HepG2 (cell line): Measurements from ENCODE around the gene ADAMTS13. TPM values are rescaled to one million over a fixed set of nuclear protein-coding genes. Genes with fewer than 3 reads are reported as not detected.
A peak's percentile ranks its signal among the peaks of the same experiment; 100 is the strongest.

Experiments
- AGO2 ChIP-seq: fragments of 200-400 bp; formaldehyde crosslinking; optimal IDR thresholded peaks from 2 replicates; pipeline ENCODE3; 2017; ENCODE audit warnings: mild to moderate bottlenecking, low read depth, low read length, moderate library complexity
- ARHGAP35 ChIP-seq: sonication (generic); formaldehyde crosslinking; IDR thresholded peaks from 2 replicates; pipeline ENCODE4 v1.9.0; 2022; ENCODE audit warnings: mild to moderate bottlenecking, inconsistent platforms, moderate library complexity, missing genetic modification reagents, borderline replicate concordance
- ATF3 ChIP-seq: sonication (generic); formaldehyde crosslinking; IDR thresholded peaks from 2 replicates; pipeline ENCODE4 v1.4.0; 2020; ENCODE audit warnings: missing genetic modification reagents
- BORCS8-MEF2B ChIP-seq: sonication (generic); formaldehyde crosslinking; IDR thresholded peaks from 2 replicates; pipeline ENCODE4 v1.8.0; 2022; ENCODE audit warnings: mild to moderate bottlenecking, missing genetic modification reagents
- CHD2 ChIP-seq: IDR thresholded peaks from 2 replicates; pipeline ENCODE4 v1.6.1; 2011; ENCODE audit warnings: low read depth, low read length, improper control_type of control experiment
- CSRNP2 ChIP-seq: sonication (generic); formaldehyde crosslinking; conservative IDR thresholded peaks from 2 replicates; pipeline ENCODE4 v1.8.0; 2022; ENCODE audit warnings: low read depth, missing genetic modification reagents
- DR1 ChIP-seq: sonication (generic); formaldehyde crosslinking; IDR thresholded peaks from 2 replicates; pipeline ENCODE4 v1.8.0; 2021; ENCODE audit warnings: mild to moderate bottlenecking, missing genetic modification reagents, inconsistent platforms
- HES4 ChIP-seq: sonication (generic); formaldehyde crosslinking; IDR thresholded peaks from 2 replicates; pipeline ENCODE4 v1.9.0; 2021; ENCODE audit warnings: mild to moderate bottlenecking, missing genetic modification reagents, borderline replicate concordance
- KDM2A ChIP-seq: sonication (generic); formaldehyde crosslinking; IDR thresholded peaks from 2 replicates; pipeline ENCODE4 v1.4.0; 2020; ENCODE audit warnings: low read depth, missing genetic modification reagents, borderline replicate concordance
- MAZ ChIP-seq, 2 experiments: sonication (generic) in 1 of 2; formaldehyde crosslinking in 1 of 2; IDR thresholded peaks; 2 replicates each; pipeline versions ENCODE4 v1.5.0 to v1.6.1; 2012 to 2020; ENCODE audit warnings: low read depth in 2 of 2, mild to moderate bottlenecking in 2 of 2, borderline replicate concordance in 1 of 2, improper control_type of control experiment in 1 of 2, low read length in 1 of 2, missing genetic modification reagents in 1 of 2, moderate library complexity in 1 of 2
- MLX ChIP-seq: IDR thresholded peaks from 2 replicates; pipeline ENCODE4 v1.6.1; 2016
- MYC ChIP-seq: sonication (generic); formaldehyde crosslinking; IDR thresholded peaks from 2 replicates; pipeline ENCODE4 v1.9.0; 2021; ENCODE audit warnings: missing genetic modification reagents, borderline replicate concordance
- PLSCR1 ChIP-seq: sonication (generic); formaldehyde crosslinking; IDR thresholded peaks from 2 replicates; pipeline ENCODE4 v1.5.0; 2020; ENCODE audit warnings: missing genetic modification reagents, mild to moderate bottlenecking, borderline replicate concordance
- SMAD3 ChIP-seq: sonication (generic); formaldehyde crosslinking; IDR thresholded peaks from 2 replicates; pipeline ENCODE4 v1.4.0; 2020; ENCODE audit warnings: missing genetic modification reagents
- SP4 ChIP-seq: sonication (generic); formaldehyde crosslinking; IDR thresholded peaks from 2 replicates; pipeline ENCODE4 v1.8.1; 2023; ENCODE audit warnings: mild to moderate bottlenecking, missing genetic modification reagents
- SUZ12 ChIP-seq: fragments of 150-350 bp; IDR thresholded peaks from 2 replicates; pipeline ENCODE4 v1.6.1; 2014; ENCODE audit warnings: low read depth, low read length
- TEF ChIP-seq: sonication (generic); formaldehyde crosslinking; IDR thresholded peaks from 2 replicates; pipeline ENCODE4 v1.5.0; 2020; ENCODE audit warnings: missing genetic modification reagents
- TOPORS ChIP-seq: sonication (generic); formaldehyde crosslinking; IDR thresholded peaks from 2 replicates; pipeline ENCODE4 v1.8.0; 2023; ENCODE audit warnings: mild to moderate bottlenecking, missing genetic modification reagents
- ZBTB21 ChIP-seq: sonication (generic); formaldehyde crosslinking; IDR thresholded peaks from 2 replicates; pipeline ENCODE4 v1.4.0; 2020; ENCODE audit warnings: missing genetic modification reagents
- ZNF451 ChIP-seq: sonication (generic); formaldehyde crosslinking; IDR thresholded peaks from 2 replicates; pipeline ENCODE4 v1.5.0; 2020; ENCODE audit warnings: mild to moderate bottlenecking, missing genetic modification reagents
- ZNF564 ChIP-seq: sonication (generic); formaldehyde crosslinking; IDR thresholded peaks from 2 replicates; pipeline ENCODE4 v1.8.1; 2023; ENCODE audit warnings: mild to moderate bottlenecking, missing genetic modification reagents
- ZNF619 ChIP-seq: sonication (generic); formaldehyde crosslinking; IDR thresholded peaks from 2 replicates; pipeline ENCODE4 v1.4.0; 2020; ENCODE audit warnings: mild to moderate bottlenecking, missing genetic modification reagents
- ZNF740 ChIP-seq: sonication (generic); formaldehyde crosslinking; IDR thresholded peaks from 2 replicates; pipeline ENCODE4 v1.4.0; 2020; ENCODE audit warnings: missing genetic modification reagents
- polyA plus RNA-seq, 8 experiments: library from polyadenylated mRNA; depleted of rRNA in 3 of 8; stranded (reverse) in 7 of 8; unstranded in 1 of 8; fragments of >200 nt; fragmentation: Illumina TruSeq in 4 of 8; extraction: Trizol in 4 of 8; gene quantifications; 2 replicates each; pipeline versions ENCODE4 v1.2.1 to v1.2.3, GENCODE V29; 2011 to 2016; ENCODE audit warnings: low read depth in 4 of 8, missing spikeins in 1 of 8, mixed read lengths in 1 of 8; ENCODE audit not compliant: insufficient read depth in 1 of 8
- total RNA-seq, 5 experiments: library from RNA; depleted of rRNA; stranded (reverse); fragments of >200 nt; fragmentation: Illumina TruSeq; extraction: Trizol; gene quantifications; 2 replicates each; pipeline ENCODE4 v1.2.3, GENCODE V29; 2016; ENCODE audit warnings: low read depth in 1 of 5

Gene ADAMTS13
- total and polyA plus RNA-seq, 2 of the 13 experiments (the other 11 are each of a cell fraction or from before 2014, with no cell fraction given): 0.91 to 4.5 TPM

- TF ChIP-seq DR1 (peak; percentile 51; the same call in 1 of the 2 replicates), KDM2A (CRISPR knock-in tag) (peak; percentile 29), ARHGAP35 (CRISPR knock-in tag) (0 out of 2 replicates have a peak, but pooled peaks have one; percentile 60), ZBTB21 (CRISPR knock-in tag) (0 out of 2 replicates have a peak, but pooled peaks have one; percentile 33), HES4 (CRISPR knock-in tag) (peak; percentile 23; the same call in 1 of the 2 replicates), SP4 (CRISPR knock-in tag) (peak; percentile 87), MYC (CRISPR knock-in tag) (no peak; the same call in 1 of the 2 replicates), SUZ12 (peak; percentile 50; the same call in 1 of the 2 replicates), ZNF619 (CRISPR knock-in tag) (no peak), CHD2 (no peak), TOPORS (CRISPR knock-in tag) (0 out of 2 replicates have a peak, but pooled peaks have one; percentile 20), ZNF740 (CRISPR knock-in tag) (0 out of 2 replicates have a peak, but pooled peaks have one; percentile 9), PLSCR1 (no peak), ATF3 (CRISPR knock-in tag) (no peak), MLX (CRISPR knock-in tag) (0 out of 2 replicates have a peak, but pooled peaks have one; percentile 39), TEF (CRISPR knock-in tag) (0 out of 2 replicates have a peak, but pooled peaks have one; percentile 34), CSRNP2 (no peak), AGO2 (peak; percentile 50), BORCS8-MEF2B (0 out of 2 replicates have a peak, but pooled peaks have one; percentile 21), MAZ (IDR thresholded peaks at IDR 0.05; ENCODE audit: borderline replicate concordance, low read depth, low read length) (peak; percentile 58; the same call in 1 of the 2 replicates), MAZ (CRISPR knock-in tag; IDR thresholded peaks at IDR 0.05; ENCODE audit: low read depth) (no peak; the same call in 1 of the 2 replicates), ZNF451 (CRISPR knock-in tag) (peak; percentile 18; the same call in 1 of the 2 replicates), ZNF564 (CRISPR knock-in tag) (no peak), SMAD3 (0 out of 2 replicates have a peak, but pooled peaks have one; percentile 49)
Measured at GRCh38 chr9:133459476-133460404, 37.6 kb downstream of the ADAMTS13 start, which contains the start of gene CACFD1 (continued).
